GM21737 (cell line): ENCODE data around the gene MCOLN1.

ENCODE experiments used
- ATAC-seq: cut with Tn5 transposase; IDR thresholded peaks from one replicate; pipeline ENCODE4 v1.9.1; 2021; ENCODE audit warnings: mild to moderate bottlenecking, moderate library complexity; ENCODE audit not compliant: unreplicated experiment

MCOLN1 gene

GRCh38 chr19:7522072-7522922, at the start of gene MCOLN1:
Gene MCOLN1, plus strand, starts transcription at chr19:7522624. Its CDS starts 127 bp downstream, at chr19:7522751.
- peak; percentile 70 for ATAC-seq

GRCh38 chr19:7475665-7476064, 46.8 kb upstream of the MCOLN1 start:
- ATAC-seq, result no peak

DNA sequence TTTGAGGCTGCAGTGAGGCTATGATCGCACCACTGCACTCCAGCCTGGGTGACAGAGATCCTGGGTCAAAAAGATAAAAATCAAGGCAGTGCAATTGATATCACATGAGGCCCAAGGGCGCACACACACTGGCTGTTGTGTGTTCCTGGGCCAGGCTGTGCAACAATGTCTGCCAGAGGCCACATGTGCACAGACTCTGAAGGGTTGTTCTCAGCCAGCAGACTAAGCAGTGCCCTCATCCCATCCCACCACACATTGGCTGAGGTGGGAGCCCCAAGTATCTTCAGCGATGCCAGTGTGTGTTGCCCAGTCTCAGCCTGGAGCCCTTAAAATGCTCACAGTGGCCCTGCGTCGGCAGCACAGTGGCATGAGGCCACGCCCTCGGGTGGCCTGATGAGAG, 46.2 kb upstream of the MCOLN1 start:
- ATAC-seq, result no peak

DNA sequence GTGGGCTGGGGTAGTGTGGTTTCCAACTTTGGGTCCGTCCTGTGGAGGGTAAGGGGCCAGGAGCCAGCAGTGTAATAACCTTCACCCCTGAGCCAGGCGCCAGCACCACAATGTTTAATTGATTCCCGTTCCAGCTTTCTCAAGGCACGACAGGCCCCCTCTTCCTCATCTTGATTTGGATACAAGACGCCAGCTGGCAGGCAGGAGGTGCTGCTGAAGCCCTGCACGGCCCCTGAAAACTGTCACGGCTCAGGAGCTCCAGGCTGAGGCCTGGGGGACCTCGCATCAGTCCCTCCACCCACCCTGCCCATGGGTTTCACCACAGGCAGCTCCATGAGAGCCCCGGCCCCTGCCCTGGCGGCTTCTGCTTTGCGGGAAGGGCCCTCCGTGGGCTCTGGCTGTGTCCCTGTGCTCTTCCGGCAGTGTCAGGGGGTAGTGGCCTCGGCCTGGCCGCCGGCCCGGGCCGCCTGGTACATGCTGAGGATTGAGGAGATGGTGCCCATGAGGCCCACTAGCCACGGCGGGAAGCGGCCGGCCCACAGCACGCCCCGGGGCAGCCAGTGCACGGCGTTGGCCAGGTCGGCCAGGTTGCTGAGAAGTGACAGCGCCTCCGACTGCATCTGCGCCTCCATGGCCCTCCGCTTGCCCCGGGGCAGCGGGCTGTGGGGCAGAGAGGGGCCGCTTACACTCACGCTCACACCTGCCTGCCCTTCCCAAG, 45.5 kb upstream of the MCOLN1 start:
- no peak for ATAC-seq

GRCh38 chr19:7477758-7478157, 44.7 kb upstream of the MCOLN1 start:
- ATAC-seq, result no peak

DNA sequence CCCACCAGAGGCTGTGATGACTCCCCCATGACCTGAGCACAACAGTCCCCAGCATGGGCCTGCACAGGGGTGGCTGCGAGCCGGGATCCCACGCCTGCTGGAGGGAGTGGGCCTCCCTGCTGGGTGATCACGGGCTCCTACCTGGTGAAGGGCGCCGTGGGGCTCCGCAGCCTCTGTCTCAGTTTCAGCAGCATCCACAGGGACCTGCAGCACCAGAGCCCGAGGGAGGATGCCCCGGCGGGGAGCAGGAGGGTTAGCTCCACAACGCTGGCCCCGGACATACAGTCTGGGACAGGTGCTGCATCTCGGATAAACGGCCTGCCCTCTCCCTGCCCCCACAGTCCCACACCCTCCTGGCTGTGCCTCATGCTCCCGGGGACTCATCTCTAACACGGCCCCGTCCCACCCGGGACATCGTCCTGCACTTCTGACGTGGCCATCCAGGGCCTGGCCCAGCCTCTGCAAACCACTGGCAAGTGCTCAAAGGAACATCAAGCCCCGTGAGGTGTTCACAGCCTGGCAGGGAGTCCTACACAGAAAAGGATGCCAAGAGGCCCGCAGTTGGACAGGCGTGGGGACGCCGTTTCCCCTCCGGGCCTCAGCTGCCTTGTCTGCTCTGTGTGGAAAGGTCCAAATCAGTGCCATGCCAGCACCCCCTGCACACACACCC, 44.1 kb upstream of the MCOLN1 start:
- no peak for ATAC-seq

GRCh38 chr19:7478843-7479227, 43.6 kb upstream of the MCOLN1 start:
- ATAC-seq, result no peak

DNA sequence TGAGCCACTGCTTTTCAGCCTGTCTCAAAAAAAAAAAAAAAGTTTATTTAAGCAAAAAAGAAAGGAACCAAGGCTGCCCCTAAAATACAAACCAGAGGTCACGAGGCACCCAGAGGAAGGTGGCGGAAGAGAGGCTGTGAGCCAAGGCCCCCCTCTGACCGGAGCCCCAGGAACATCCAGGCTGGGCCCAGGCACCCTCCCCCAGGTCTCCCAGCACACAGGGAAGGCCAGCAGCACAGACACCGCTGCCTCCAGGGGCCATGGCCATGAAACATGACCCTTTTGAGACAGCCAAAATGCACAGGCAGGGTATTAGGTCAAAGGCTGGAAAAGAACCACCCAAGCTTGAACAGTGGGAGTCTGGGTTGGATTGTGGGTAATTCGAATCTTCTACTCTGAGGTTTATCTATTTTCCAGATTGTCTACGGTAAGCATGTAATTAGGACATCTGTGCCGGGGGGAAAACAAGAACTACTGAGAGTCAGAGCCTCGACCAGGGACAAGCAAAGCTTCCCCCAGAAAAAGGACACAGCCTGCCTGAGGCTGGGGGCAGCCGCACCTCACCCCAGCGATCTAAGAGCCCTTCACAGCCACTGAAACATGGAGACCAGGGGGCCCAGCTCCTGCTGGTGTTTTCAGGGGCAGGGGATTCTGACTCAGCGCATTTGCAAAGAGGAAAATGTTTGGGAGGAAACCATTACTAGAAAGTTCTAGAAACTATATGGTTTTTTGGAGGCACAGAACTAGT, 42.0 kb upstream of the MCOLN1 start:
- ATAC-seq, result no peak

DNA sequence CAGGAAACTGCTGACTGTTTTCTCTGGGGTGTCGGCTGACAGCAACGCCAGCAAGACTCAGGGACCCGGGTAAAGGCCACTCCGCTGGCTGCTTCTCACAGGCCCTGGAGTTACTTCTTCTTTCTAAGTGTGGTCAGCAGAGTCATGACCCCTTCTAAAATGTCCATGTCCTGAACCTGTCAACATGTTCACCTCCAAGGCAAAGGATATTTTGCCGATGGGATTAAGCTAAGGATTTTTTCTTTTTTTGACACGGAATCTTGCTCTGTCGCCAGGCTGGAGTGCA, 41.5 kb upstream of the MCOLN1 start:
- ATAC-seq, result no peak

DNA sequence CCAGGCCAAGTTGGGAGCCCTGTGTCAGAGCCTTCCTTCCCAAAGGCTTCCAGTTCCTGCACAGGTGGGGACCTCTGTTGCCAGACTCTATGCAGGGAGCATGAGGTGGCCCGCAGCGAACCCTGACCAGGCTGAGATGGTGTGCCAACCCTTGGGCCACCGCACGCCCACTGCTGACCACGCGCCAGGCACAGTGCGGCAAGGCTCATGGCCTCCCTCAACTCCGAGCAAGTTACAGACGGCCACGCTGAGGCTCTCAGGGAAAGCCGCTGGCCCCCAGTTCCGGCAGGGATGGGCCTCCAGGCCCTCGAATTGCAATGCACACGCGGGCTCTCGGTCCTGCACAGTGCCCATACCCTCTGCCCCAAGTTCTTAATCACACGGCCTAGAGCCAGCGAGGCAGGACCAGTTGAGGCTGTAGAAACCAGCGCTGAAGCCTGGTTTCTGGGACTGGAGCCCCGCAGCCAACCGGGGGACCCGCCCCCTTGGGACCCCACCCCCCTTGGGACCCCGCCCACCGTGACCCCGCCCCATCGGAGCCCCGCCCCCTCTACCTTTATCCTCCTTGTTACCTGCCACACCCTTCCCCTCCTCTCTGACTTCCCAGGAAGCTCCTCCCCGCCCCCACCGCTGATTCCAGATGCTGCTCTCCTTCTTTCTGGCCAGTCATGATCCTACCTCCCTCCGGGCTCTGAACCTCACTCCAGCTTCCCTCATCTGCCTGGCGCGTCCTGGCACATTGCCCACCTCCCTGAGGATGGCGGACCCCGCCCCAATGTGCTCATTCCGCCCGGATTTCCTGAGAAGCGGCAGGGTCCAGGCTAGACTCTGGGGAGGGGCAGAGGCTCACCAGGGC, 39.6 kb upstream of the MCOLN1 start:
- ATAC-seq, result no peak

GRCh38 chr19:7483720-7484201, 38.7 kb upstream of the MCOLN1 start:
- ATAC-seq, result no peak

DNA sequence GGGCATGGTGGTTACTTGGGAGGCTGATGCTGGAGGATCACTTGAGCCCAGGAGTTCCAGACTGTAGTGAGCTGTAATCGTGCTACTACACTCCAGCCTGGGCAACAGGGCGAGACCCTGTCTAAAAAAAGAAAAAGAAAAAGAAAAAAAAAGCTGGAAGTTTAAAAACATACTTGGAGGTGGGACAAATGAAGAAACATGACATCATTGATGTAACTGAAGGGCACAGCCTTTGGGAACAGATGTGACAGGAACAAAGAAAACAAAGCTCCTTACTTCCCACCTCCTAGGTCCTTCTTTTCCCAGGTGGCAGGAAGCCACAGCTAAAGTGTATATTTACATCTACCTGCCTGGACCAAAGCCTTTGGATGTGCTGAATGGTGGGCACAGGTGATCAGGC, 35.5 kb upstream of the MCOLN1 start:
- ATAC-seq, result no peak

- ATAC-seq, result peak; percentile 73
These were observed 33.6 kb upstream of the MCOLN1 start, which contains the start of gene PEX11G for GRCh38 chr19:7488736-7489353. Gene PEX11G, minus strand, starts transcription at chr19:7489035. Its CDS starts 25 bp downstream, at chr19:7489010.

GRCh38 chr19:7489609-7490044, 32.8 kb upstream of the MCOLN1 start:
- no peak for ATAC-seq

DNA sequence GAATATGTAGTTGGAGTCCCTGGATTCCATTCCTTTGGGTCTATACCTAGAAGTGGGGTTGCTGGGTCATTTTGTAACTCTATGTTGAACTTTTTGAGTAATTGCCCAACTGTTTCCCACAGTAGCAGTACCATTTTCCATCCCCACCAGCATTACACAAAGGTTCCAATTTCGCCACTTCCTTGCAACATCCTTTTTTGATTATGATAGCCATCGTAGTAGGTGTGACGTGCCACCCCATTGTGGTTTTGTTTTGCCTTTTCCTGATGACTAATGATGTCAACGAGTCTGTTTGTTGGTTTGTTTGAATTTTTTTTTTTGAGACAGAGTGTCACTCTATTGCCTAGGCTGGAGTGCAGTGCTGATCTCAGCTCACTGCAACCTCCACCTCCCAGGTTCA, 30.3 kb upstream of the MCOLN1 start:
- no peak for ATAC-seq

DNA sequence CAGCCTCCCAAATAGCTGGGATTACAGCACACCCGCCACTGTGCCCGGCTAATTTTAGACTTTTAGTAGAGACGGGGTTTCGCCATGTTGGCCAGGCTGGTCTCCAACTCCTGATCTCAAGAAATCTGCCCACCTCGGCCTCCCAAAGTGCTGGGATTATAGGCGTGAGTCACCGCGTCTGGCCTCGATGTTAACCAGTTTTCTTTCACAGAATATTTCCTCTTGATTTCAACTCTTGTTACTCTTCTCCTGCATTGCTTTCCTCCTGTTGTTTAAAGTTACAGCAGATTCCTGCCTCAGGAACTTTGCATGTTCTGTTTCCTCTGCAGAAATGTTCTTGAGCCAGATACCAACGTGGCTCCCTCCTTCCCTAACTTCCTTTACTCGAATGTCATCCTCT, 29.9 kb upstream of the MCOLN1 start:
- ATAC-seq, result no peak

GRCh38 chr19:7494416-7495098, 27.9 kb upstream of the MCOLN1 start:
- ATAC-seq, result no peak

- ATAC-seq, result no peak
These were observed 25.1 kb upstream of the MCOLN1 start for GRCh38 chr19:7497292-7497691.
